PFSK-1 (cell line): ENCODE measurements around the gene MLPH.

Source experiments
- FOXP2 ChIP-seq: optimal IDR thresholded peaks from 2 replicates; pipeline ENCODE3; 2011; ENCODE audit warnings: borderline replicate concordance, control low read depth, inconsistent platforms; ENCODE audit not compliant: insufficient read depth; ENCODE audit errors: extremely low read length, extremely low read depth
- POLR2AphosphoS5 ChIP-seq: IDR thresholded peaks from 2 replicates; pipeline ENCODE4 v1.6.1; 2012; ENCODE audit warnings: low read depth, mild to moderate bottlenecking, control low read depth, low read length, moderate library complexity
- REST ChIP-seq, 2 experiments: IDR thresholded peaks; 2 replicates each; pipeline versions ENCODE4 v1.6.1 to v1.8.0; 2011 to 2012; ENCODE audit warnings: low read depth in 2 of 2, low read length in 2 of 2, control low read depth in 1 of 2, inconsistent platforms in 1 of 2, mild to moderate bottlenecking in 1 of 2, moderate library complexity in 1 of 2; ENCODE audit not compliant: insufficient read depth in 1 of 2
- SIN3A ChIP-seq: IDR thresholded peaks from 2 replicates; pipeline ENCODE4 v1.6.1; 2012; ENCODE audit warnings: mild to moderate bottlenecking, low read length, moderate library complexity, borderline replicate concordance; ENCODE audit not compliant: insufficient read depth
- TAF1 ChIP-seq: IDR thresholded peaks from 2 replicates; pipeline ENCODE4 v1.6.1; 2012; ENCODE audit warnings: low read length, control low read depth, borderline replicate concordance; ENCODE audit not compliant: insufficient read depth

MLPH gene

GRCh38 chr2:237492137-237492890 is 5.3 kb downstream of the MLPH start:
- no peak for TF ChIP-seq TAF1
- TF ChIP-seq POLR2AphosphoS5: no peak

GRCh38 chr2:237494066-237494465 is 7.0 kb downstream of the MLPH start:
- TF ChIP-seq REST (IDR thresholded peaks at IDR 0.05; ENCODE audit: insufficient read depth in 1 of 2, low read depth in 2 of 2, low read length in 2 of 2) (no peak), TAF1 (no peak), SIN3A (no peak)

- no peak for TF ChIP-seq POLR2AphosphoS5
- no peak for TF ChIP-seq SIN3A
- TF ChIP-seq TAF1: no peak
- no peak for TF ChIP-seq REST (IDR thresholded peaks at IDR 0.05; ENCODE audit: insufficient read depth in 1 of 2, low read depth in 2 of 2, low read length in 2 of 2)
- no peak for TF ChIP-seq FOXP2
Observed at GRCh38 chr2:237495521-237496117, 8.6 kb downstream of the MLPH start.

- TF ChIP-seq POLR2AphosphoS5: no peak
- TF ChIP-seq REST (IDR thresholded peaks at IDR 0.05; ENCODE audit: insufficient read depth in 1 of 2, low read depth in 2 of 2, low read length in 2 of 2): no peak
- TF ChIP-seq SIN3A: no peak
- TF ChIP-seq FOXP2: no peak
- TF ChIP-seq TAF1: no peak
Observed at GRCh38 chr2:237496428-237496827, 9.4 kb downstream of the MLPH start.

- TF ChIP-seq FOXP2 (no peak), TAF1 (no peak), POLR2AphosphoS5 (no peak), REST (IDR thresholded peaks at IDR 0.05; ENCODE audit: insufficient read depth in 1 of 2, low read depth in 2 of 2, low read length in 2 of 2) (no peak)
Observed at GRCh38 chr2:237497009-237497837, 10.2 kb downstream of the MLPH start.
